SK-N-SH (cell line): ENCODE measurements around the gene DSCAML1. TPM values are rescaled to one million over a fixed set of nuclear protein-coding genes. Genes with fewer than 3 reads are reported as not detected.

Experiments
- CTCF ChIA-PET: fragments of 300-600, 350-600 bp; formaldehyde crosslinking; extraction: SDS; loops from one replicate; lab custom pipeline; 2021; lab: Yijun Ruan, JAX
- POLR2A ChIA-PET: fragments of 350-600 bp; sonication (Branson Sonifier 250); formaldehyde crosslinking; extraction: SDS; loops from one replicate; lab custom pipeline; 2020; ENCODE audit warnings: antibody characterized with exemption, inconsistent platforms; lab: Yijun Ruan, JAX
- DNase-seq: peaks from one replicate; pipeline ENCODE4 v3.0.0; 2012
- H2AFZ ChIP-seq: fragments of 200-600 bp; sonication (generic); 2 replicates; pipeline ENCODE4 v1.8.1; 2016; ENCODE audit warnings: antibody characterized with exemption, mild to moderate bottlenecking, low read depth
- H3F3A ChIP-seq: fragments of 200-600 bp; sonication (generic); replicated peaks from 2 replicates; pipeline ENCODE3; 2016; ENCODE audit warnings: antibody characterized with exemption, mild to moderate bottlenecking; ENCODE audit not compliant: insufficient read depth
- H3K27ac ChIP-seq, 2 experiments: fragments of 200-500 bp in 1 of 2; fragments of 200-600 bp in 1 of 2; sonication (Bioruptor generic) in 1 of 2; sonication (generic), shearing (Covaris generic) in 1 of 2; 2 replicates each; pipeline versions ENCODE4 v1.5.1 to v1.6.1; 2014 to 2016; ENCODE audit warnings: low read depth in 2 of 2, inconsistent platforms in 1 of 2, low read length in 1 of 2, mild to moderate bottlenecking in 1 of 2, mixed read lengths in 1 of 2
- H3K27me3 ChIP-seq: fragments of 200-600 bp; sonication (generic), shearing (Covaris generic); 2 replicates; pipeline ENCODE4 v1.6.1; 2016; ENCODE audit warnings: mixed run types; ENCODE audit not compliant: insufficient read depth
- H3K36me3 ChIP-seq, 2 experiments: fragments of 200-500 bp in 1 of 2; fragments of 200-600 bp in 1 of 2; sonication (Bioruptor generic) in 1 of 2; sonication (generic) in 1 of 2; replicated peaks in 1 of 2; 2 replicates each; pipeline versions ENCODE3 to v1.5.1; 2014 to 2016; ENCODE audit warnings: low read length in 1 of 2, mild to moderate bottlenecking in 1 of 2; ENCODE audit not compliant: insufficient read depth in 2 of 2, control insufficient read depth in 1 of 2
- H3K4me1 ChIP-seq, 2 experiments: fragments of 200-500 bp in 1 of 2; fragments of 200-600 bp in 1 of 2; sonication (Bioruptor generic) in 1 of 2; sonication (generic), shearing (Covaris generic) in 1 of 2; 2 replicates each; pipeline versions ENCODE4 v1.5.1 to v1.6.1; 2014 to 2016; ENCODE audit warnings: low read depth in 1 of 2, low read length in 1 of 2, mixed run types in 1 of 2; ENCODE audit not compliant: insufficient read depth in 2 of 2, control insufficient read depth in 1 of 2
- H3K4me2 ChIP-seq: fragments of 200-600 bp; sonication (generic), shearing (Covaris generic); 2 replicates; pipeline ENCODE4 v1.6.1; 2017; ENCODE audit warnings: mixed run types
- H3K4me3 ChIP-seq, 2 experiments: fragments of 200-500 bp in 1 of 2; fragments of 200-600 bp in 1 of 2; sonication (Bioruptor generic) in 1 of 2; sonication (generic), shearing (Covaris generic) in 1 of 2; 2 replicates each; pipeline versions ENCODE4 v1.5.1 to v1.8.1; 2014 to 2016; ENCODE audit warnings: low read depth in 2 of 2, inconsistent platforms in 1 of 2, low read length in 1 of 2, mild to moderate bottlenecking in 1 of 2, mixed read lengths in 1 of 2, moderate library complexity in 1 of 2
- H3K79me2 ChIP-seq: fragments of 200-600 bp; sonication (generic); 2 replicates; pipeline ENCODE4 v1.8.1; 2017; ENCODE audit warnings: mild to moderate bottlenecking; ENCODE audit not compliant: insufficient read depth
- H3K9ac ChIP-seq: fragments of 200-600 bp; sonication (generic); 2 replicates; pipeline ENCODE4 v1.6.1; 2017; ENCODE audit warnings: mixed run types
- H3K9me2 ChIP-seq: fragments of 200-600 bp; sonication (generic); 2 replicates; pipeline ENCODE4 v1.6.1; 2017; ENCODE audit warnings: mixed run types
- H3K9me3 ChIP-seq: fragments of 200-600 bp; sonication (generic); 2 replicates; pipeline ENCODE4 v1.6.1; 2017; ENCODE audit warnings: mixed run types, mild to moderate bottlenecking, moderate library complexity
- H4K20me1 ChIP-seq: fragments of 200-600 bp; sonication (generic); 2 replicates; pipeline ENCODE4 v1.6.1; 2017; ENCODE audit warnings: mild to moderate bottlenecking, mixed run types; ENCODE audit not compliant: insufficient read depth
- EP300 ChIP-seq, 2 experiments: IDR thresholded peaks; 2 replicates each; pipeline versions ENCODE4 v1.4.0 to v1.6.1; 2012; ENCODE audit warnings: borderline replicate concordance in 1 of 2, low read depth in 1 of 2, low read length in 1 of 2
- EZH2phosphoT487 ChIP-seq: fragments of 200-600 bp; sonication (generic); IDR thresholded peaks from 2 replicates; pipeline ENCODE4 v1.6.1; 2017; ENCODE audit warnings: low read depth, mixed run types, mild to moderate bottlenecking, antibody characterized with exemption, moderate library complexity, borderline replicate concordance
- FOSL2 ChIP-seq: IDR thresholded peaks from 2 replicates; pipeline ENCODE4 v1.4.0; 2012; ENCODE audit warnings: low read depth, mild to moderate bottlenecking, moderate library complexity, borderline replicate concordance
- NFIC ChIP-seq: IDR thresholded peaks from 2 replicates; pipeline ENCODE4 v1.4.0; 2012; ENCODE audit warnings: borderline replicate concordance
- RAD21 ChIP-seq: IDR thresholded peaks from 2 replicates; pipeline ENCODE4 v1.6.1; 2012; ENCODE audit warnings: mild to moderate bottlenecking, low read length
- RFX5 ChIP-seq: IDR thresholded peaks from 2 replicates; pipeline ENCODE4 v1.6.1; 2012; ENCODE audit warnings: mild to moderate bottlenecking, improper control_type of control experiment, low read length
- RXRA ChIP-seq: IDR thresholded peaks from 2 replicates; pipeline ENCODE4 v1.4.0; 2012; ENCODE audit warnings: low read depth, mild to moderate bottlenecking, borderline replicate concordance
- SMC3 ChIP-seq: IDR thresholded peaks from 2 replicates; pipeline ENCODE4 v1.6.1; 2012; ENCODE audit warnings: low read depth, low read length, improper control_type of control experiment
- TAF1 ChIP-seq: IDR thresholded peaks from 2 replicates; pipeline ENCODE4 v1.6.1; 2012; ENCODE audit warnings: low read depth, mild to moderate bottlenecking, low read length, moderate library complexity, borderline replicate concordance
- TEAD4 ChIP-seq: IDR thresholded peaks from 2 replicates; pipeline ENCODE4 v1.4.0; 2012; ENCODE audit warnings: mild to moderate bottlenecking, borderline replicate concordance; ENCODE audit not compliant: insufficient read depth
- WGBS: methylation state at CpG from one replicate; pipeline ENCODE4 v1.1.6; 2017; ENCODE audit warnings: low lambda C conversion rate; 5-methylcytosine and 5-hydroxymethylcytosine counted together
- polyA plus RNA-seq, 3 experiments: library from polyadenylated mRNA; depleted of rRNA; stranded (reverse); fragments of >200 nt; gene quantifications; 2 replicates each; pipeline ENCODE4 v1.2.3, GENCODE V29; 2012
- TF ChIP-seq, protein P1 (sequence below): fragments of 150-350 bp; IDR thresholded peaks from 2 replicates; pipeline ENCODE4 v1.6.1; 2016; ENCODE audit warnings: mild to moderate bottlenecking, low read depth, low read length

Gene DSCAML1
- polyA plus RNA-seq, 1 of the 3 experiments (the other 2 are of a cell fraction), result not detected

DNA sequence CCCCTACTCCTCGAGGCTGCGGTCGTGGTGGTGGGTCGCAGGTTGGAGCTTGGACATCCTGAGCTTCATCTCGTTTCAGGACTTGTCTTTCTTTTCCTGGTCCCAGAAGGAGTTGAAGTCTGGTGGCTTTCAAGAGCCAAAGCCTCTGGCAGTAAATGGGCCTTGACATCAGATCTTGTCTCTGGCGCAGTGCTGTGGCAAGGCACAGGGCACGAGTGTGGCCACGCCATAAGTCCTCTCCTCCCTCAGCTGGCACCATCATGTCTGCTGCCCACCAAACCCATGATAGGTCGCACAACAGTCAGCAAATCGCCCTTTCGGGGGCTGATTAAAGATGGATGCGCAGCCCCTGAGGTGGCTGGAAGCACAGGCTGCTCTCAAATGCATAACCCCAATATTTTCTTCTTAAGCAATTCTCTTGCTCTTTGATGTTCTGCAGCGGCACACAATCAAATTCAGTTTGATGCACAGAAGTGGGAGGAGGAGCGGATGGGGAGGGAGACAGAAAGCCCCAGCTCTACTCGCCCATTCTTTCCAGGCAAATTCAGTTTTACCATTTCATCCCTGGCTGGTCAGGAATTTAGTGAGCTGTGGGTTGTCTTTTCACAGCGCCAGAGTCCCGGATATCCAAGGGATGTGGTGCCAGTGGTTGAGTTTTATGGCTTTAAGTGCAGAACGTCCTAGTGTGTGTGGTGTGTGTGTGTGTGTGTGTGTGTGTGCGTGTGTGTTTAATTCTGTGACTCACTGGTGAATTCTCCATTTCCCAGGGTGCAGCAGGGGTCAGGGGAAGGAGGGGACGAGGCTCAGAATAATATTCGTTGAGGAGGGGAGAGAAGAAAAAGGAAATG lies 162.0 kb downstream of the DSCAML1 start:
- ChIA-PET POLR2A (no interaction called here), CTCF (interaction anchor here (0.6 to 4.8 kb wide), 4 partner anchors 10 to 191 kb away, joined by 3 to 22 read pairs (median 10); no protein-coding TSS in a partner anchor)
- Histone ChIP-seq H3F3A (no peaks in the 10 kb centered on the region), H3K9ac (no peak overlapping the region), H3K27me3 (no peaks in the 10 kb centered on the region), H3K27ac (no peak overlapping the region), H3K4me2 (no peak overlapping the region), H4K20me1 (no peaks in the 10 kb centered on the region), H3K36me3 (no peaks in the 10 kb centered on the region), H2AFZ (no peak overlapping the region), H3K4me3 (no peak overlapping the region), H3K9me3 (no peaks in the 10 kb centered on the region), H3K79me2 (no peaks in the 10 kb centered on the region), H3K4me1 (no peaks in the 10 kb centered on the region; a peak in 1 of 4 replicates), H3K9me2 (no peaks in the 10 kb centered on the region)
- DNase-seq, result no peak
- TF ChIP-seq FOSL2 (no peak), RXRA (no peak), TAF1 (no peak), RFX5 (no peak), NFIC (no peak), EZH2phosphoT487 (no peak), TEAD4 (no peak), EP300 (IDR thresholded peaks at IDR 0.05; ENCODE audit: borderline replicate concordance in 1 of 2, low read depth in 1 of 2, low read length in 1 of 2) (no peak)
- 54% methylated on average over 21 of the region's 21 CpGs for WGBS

DNA sequence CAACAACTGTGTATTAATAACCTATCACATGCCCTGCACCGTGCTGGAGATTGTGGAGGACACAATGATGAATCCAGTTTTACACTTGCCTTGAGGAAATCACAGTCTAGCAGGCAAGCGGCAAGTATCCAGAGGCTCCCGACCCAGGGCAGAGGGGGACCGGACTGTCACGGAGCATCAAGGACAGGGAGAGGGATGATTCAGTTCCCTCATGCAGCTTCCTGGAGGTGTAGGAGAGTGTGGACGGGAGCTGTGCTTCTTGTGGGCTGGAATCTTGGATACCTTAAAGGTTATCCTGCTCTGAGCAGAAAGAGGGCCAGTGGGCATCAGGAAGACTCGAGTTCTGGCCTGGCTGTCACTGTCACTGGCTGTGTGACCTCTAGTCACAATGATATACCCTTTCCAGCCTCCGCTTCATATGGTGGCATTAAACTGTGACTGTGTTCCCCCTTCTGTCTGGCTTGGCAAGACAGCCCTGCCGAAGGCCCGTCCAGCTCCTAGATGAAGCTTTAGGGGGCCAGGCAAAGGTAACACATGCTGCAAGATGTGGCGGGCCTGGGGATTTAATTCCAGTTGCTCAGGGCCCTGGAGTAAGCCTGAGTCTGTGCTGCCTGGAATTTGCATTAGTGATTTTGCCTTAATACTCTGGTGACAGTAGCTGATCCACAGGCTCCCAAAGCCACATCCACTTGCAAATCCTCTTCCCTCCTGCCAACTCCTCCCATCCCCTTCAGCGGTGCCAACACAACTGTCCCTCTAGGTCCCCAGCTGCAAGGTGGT lies 162.8 kb downstream of the DSCAML1 start:
- H3K9ac ChIP-seq, result no peak overlapping the region
- no peaks in the 10 kb centered on the region for H3K9me3 ChIP-seq
- CTCF ChIA-PET, result interaction anchor here (0.6 to 4.8 kb wide), 5 partner anchors 9 to 190 kb away, joined by 3 to 22 read pairs (median 3); no protein-coding TSS in a partner anchor
- no peak overlapping the region for H2AFZ ChIP-seq
- no peaks in the 10 kb centered on the region; a peak in 1 of 4 replicates for H3K4me1 ChIP-seq
- no peaks in the 10 kb centered on the region for H3K79me2 ChIP-seq
- H3K27me3 ChIP-seq, result peaks cover 4% of the 10 kb centered on the region; the same call in 1 of the 2 replicates
- POLR2A ChIA-PET, result no interaction called here
- H3K4me3 ChIP-seq, result no peak overlapping the region
- no peak for DNase-seq
- no peak overlapping the region for H3K4me2 ChIP-seq
- no peaks in the 10 kb centered on the region for H4K20me1 ChIP-seq
- no peaks in the 10 kb centered on the region for H3K9me2 ChIP-seq
- no peak overlapping the region for H3K27ac ChIP-seq
- 61% methylated on average over 11 of the region's 12 CpGs for WGBS
- H3K36me3 ChIP-seq, result no peaks in the 10 kb centered on the region
- TF ChIP-seq RXRA (no peak), NFIC (no peak), SMC3 (no peak), RAD21 (no peak)
- TF ChIP-seq, protein P1, sequence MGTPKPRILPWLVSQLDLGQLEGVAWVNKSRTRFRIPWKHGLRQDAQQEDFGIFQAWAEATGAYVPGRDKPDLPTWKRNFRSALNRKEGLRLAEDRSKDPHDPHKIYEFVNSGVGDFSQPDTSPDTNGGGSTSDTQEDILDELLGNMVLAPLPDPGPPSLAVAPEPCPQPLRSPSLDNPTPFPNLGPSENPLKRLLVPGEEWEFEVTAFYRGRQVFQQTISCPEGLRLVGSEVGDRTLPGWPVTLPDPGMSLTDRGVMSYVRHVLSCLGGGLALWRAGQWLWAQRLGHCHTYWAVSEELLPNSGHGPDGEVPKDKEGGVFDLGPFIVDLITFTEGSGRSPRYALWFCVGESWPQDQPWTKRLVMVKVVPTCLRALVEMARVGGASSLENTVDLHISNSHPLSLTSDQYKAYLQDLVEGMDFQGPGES, result no peak
- H3F3A ChIP-seq, result no peaks in the 10 kb centered on the region
